HG02970 (cell line): ENCODE data around the gene TTLL1.

Source experiments
- ATAC-seq: cut with Tn5 transposase; IDR thresholded peaks from one replicate; pipeline ENCODE4 v1.9.1; 2021; ENCODE audit warnings: mild to moderate bottlenecking, moderate library complexity, moderate number of reproducible peaks; ENCODE audit not compliant: unreplicated experiment, low FRiP score

Gene TTLL1

DNA sequence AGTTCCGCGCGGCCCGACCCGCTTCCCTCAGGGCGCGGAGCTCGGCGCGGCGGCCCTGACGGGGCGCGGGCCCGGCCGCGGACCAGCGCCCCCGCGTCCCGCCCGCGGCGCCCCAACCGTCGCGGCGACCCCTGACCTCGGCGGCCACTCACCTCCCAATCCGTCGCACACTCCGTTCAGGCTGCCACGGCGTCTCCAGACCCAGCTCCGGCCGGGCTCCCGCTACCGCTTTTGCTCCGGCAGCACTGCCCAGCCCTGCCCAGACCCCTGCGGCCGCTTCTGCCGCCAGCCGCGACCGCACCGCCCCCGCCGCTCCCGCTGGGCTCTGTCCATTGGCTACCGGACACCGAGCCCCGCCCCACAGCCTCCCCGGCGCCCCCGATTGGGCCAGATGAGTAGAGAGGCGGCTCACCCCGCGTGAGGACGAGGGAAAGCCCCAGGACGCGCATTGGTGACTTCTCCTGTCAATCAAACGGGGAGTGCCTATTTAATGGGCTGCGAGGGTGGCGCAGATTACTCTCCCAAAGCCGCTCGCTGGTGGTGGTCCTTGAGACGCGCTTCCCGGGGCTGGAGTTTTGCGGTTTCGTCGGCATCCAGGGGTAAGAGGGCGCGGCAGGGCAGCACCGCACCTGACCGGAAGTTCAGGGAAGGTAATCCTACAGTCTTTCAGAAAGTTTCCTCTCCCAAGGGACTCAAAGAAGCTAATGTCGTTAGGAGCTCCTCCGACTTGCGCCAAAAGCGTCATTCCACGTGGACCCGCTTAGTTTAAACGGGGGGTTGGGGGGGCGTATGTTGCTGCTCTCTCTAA is 74.1 kb downstream of the TTLL1 start, which contains the start of gene PACSIN2:
Gene PACSIN2 (minus strand): TSS at position 281 of the 808 bp plus-strand sequence. CDS start 103,069 bp downstream, outside the sequence.
- ATAC-seq, result peak; percentile 84

DNA sequence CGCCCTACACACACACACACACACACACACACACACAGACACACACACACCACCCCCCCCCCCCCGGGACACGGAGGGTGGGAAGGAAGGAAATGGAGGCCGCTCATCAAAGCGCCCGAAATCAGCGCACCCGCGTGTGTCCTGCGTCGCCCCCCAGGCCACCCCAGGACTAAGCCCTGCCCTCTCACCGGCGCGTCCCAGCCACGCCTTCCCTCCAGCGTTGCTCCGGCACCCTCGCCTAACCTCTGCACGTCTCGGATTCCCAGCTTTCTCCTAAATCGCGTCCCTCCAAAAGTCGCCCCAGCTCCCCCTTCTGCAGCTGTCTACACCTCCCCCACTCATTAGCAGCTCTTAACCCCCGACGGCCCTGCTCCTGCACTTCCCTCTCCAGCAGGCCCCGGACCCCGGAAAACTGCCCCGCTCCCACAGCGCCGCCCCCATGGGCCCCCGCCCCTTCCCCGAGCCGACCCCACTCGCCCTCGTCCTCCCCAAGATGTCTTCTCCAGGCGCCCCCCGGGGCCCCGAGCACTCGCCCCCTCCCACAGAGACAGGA is 74.8 kb downstream of the TTLL1 start:
- ATAC-seq, result no peak

DNA sequence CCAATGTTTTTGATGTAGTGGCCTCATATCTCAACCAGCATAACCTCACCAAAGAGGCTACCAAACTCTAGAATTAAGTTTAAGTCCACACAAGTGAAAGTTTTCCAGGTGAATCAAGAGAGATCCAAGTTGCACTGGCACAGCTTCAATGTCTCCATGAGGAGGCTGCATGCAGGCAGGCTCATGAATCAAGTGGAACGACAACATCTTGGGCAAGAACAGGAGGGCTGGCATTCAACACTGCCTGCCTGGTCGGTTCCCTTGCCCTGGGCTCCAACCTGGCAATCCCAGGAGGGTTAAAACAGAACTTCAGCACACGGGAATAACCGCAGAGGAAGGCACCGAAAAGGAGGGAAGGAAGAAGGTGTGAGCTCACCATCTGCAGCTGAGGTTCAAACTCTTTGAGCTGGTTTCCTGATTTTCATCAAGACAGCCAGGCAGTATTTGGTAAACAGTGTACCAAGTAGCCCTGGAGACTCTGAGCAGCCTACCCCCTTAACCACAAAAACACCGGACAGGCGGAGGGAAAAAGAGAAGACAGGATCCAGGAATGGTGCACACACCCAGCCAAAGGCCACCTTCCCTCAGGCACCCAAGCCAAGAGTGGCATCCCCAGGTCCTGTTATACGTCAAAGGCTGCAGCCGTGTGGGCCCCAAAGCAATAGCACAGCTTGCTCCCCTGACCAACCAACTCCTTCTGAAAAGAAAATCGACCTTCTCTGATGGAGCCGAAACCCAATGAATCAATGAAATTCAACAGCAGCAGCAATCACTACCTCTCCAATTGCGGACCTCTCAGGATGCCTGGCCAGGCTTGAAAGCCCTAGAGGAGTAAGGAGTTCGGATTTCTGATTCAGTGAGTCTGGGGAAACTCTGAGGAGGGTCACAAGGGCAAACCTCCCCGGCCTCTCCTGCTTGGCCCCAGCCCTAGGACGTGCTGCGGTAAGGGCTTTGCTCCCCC is 75.6 kb downstream of the TTLL1 start:
- no peak for ATAC-seq

GRCh38 chr22:43012390-43012789 is 76.8 kb downstream of the TTLL1 start:
- ATAC-seq, result no peak

GRCh38 chr22:43011079-43011478 is 78.1 kb downstream of the TTLL1 start:
- no peak for ATAC-seq

DNA sequence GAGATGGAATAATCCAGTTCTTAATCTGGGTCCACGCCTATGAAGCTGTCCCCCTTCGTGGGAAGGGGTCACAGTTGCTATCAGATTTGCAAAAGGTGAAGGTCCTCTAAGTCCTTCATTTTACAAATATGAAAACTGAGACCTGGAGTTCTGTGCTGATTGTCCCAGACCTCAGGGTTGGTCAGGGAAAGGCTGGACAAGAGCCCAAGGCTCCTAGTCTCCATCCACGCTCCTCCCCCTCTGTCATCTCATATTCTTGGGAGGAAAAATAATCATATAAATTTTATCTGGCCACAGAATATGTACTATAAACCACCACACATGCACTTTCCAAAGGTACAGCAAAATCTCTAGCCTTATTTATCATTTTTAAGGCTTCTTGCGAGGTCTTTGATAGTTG is 79.7 kb downstream of the TTLL1 start:
- no peak for ATAC-seq

GRCh38 chr22:43008921-43009320 is 80.3 kb downstream of the TTLL1 start:
- ATAC-seq, result no peak

GRCh38 chr22:43008509-43008908 is 80.7 kb downstream of the TTLL1 start:
- no peak for ATAC-seq

GRCh38 chr22:43007519-43008102 is 81.6 kb downstream of the TTLL1 start:
- no peak for ATAC-seq

GRCh38 chr22:43006753-43007152 is 82.4 kb downstream of the TTLL1 start:
- ATAC-seq, result no peak

DNA sequence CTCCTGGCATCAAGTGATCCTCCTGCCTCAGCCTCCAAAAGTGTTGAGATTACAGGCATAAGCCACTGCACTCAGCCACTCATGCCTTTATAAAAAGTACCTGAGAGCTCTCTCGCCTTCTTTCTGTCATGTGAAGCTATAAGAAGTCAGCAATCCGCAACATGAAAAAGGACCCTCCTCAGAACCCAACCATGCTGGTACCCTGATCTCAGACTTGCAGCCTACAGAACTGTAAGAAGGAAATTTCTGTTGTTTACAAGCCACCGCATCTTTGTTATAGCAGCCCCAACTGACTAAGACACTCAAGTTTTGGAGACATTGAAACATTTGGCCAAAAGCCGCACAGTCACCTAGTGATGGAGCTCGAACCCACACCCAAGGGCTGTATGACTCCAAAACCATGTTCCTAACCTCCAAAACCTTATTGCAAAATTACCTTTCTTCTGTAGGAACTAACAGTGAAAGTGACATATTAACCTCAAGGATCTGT is 83.1 kb downstream of the TTLL1 start:
- no peak for ATAC-seq

GRCh38 chr22:43005106-43005505 is 84.1 kb downstream of the TTLL1 start:
- ATAC-seq, result no peak

GRCh38 chr22:43004362-43005035 is 84.7 kb downstream of the TTLL1 start:
- ATAC-seq, result no peak

GRCh38 chr22:43002202-43002586 is 87.0 kb downstream of the TTLL1 start:
- no peak for ATAC-seq

GRCh38 chr22:43001271-43002201 is 87.7 kb downstream of the TTLL1 start:
- no peak for ATAC-seq

DNA sequence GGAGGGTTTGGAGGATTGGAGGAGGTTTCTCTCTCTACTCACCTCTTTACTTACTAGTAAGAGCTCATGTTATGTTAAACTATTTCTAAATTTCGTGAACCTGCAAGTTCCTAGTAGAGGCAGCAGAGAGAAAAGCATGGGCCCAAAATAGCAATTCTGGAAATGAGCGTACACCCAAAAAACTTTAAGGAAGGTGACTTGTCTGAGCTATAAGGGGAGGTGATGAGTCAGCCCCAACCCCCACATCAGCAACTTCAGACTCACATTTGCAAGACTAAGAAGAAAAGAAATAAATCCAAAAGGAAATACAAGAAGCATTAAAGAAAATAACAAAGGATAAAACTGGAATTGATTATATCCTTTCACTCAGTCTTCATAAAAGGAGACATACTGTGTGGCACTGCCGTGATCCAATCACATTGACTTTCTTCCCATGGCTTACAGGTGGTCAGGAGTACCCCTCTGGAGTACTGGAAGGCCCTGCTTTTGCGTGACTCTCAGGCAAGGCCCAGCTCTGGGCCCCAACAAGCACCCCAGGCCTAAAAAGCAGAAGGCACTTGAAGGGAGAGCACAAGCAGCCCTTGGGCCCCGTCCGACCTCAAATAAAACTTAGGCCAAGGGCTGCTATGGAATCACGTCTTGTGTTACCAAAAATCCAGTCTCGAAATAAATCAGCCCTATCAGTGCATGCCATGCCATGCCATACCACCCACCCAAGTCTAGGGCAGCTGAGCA is 88.6 kb downstream of the TTLL1 start:
- no peak for ATAC-seq

- ATAC-seq, result no peak
Measured at GRCh38 chr22:42997582-42998090, 91.6 kb downstream of the TTLL1 start.
